Fibroblast of upper back skin (primary cell): Measurements from ENCODE around the gene SHE.

Experiments
- DNase-seq: peaks from one replicate; pipeline ENCODE4 v3.0.0-alpha.2; 2013

The SHE gene

DNA sequence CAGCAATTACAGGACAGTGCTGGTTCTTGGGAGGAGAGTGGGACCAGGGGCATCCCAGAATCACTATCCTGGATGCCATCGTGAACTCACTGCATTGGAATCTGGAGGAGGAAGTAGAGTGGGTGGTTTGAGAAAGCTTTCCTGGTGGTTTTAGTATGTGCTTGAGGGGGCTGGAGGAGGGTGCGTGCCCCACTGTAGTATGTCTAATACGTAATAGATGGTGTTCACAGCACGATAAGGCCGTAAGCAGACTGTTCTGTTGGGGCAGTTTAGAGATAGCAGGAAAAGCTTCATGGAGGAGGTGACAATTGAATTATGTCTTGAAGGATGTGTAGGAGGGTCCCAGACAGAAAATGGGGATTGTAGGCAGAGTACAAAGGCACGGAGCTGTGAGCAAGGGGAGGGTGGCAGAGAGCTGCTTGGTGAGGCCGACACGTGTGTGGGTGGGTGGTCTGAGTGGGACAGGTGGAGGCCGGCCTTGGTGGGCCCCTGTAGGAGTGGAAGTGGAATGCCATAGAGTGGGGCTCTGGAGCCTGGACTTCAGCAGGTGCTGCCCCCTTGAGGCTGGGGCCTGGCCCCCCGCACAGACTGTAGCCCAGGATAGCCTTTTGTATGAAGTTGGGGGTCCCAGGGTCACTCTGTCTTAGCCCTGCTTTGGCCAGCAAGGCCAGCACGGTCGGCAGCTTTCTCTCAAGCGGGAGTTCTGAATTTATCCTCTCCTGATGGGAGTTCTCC is 60.0 kb downstream of the SHE start:
- DNase-seq: peak; percentile 40

DNA sequence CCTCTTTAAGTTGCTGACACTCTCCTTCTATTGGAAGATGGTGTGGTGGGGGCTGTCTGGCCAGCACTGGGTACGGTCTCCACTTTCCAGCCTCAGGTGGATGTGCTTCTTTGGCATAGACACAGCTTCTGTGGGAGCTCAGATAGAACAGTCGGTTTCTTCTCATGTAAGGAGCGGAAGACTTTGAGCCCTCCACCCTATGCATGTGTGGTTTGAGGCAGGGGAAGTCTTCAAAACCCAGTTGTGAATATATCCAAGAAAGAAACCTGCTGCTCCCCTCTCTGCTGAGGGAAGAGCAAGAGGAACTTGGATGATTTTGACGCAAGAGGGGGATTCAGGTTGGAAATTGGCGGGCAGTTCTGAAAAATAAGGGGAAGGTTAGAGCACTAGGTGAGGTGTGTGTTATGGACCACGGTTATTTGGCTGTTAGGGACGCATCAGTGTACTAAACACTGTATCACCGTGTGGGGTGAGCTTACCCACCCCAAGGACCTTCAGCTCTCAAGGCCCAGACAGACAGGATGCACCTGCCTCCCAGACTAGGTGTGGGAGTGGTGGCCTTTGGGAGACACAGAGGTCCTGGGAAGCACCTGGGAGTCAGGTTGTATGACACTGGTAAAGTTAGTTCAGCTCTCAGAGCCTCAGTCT is 60.8 kb downstream of the SHE start:
- DNase-seq: no peak

DNA sequence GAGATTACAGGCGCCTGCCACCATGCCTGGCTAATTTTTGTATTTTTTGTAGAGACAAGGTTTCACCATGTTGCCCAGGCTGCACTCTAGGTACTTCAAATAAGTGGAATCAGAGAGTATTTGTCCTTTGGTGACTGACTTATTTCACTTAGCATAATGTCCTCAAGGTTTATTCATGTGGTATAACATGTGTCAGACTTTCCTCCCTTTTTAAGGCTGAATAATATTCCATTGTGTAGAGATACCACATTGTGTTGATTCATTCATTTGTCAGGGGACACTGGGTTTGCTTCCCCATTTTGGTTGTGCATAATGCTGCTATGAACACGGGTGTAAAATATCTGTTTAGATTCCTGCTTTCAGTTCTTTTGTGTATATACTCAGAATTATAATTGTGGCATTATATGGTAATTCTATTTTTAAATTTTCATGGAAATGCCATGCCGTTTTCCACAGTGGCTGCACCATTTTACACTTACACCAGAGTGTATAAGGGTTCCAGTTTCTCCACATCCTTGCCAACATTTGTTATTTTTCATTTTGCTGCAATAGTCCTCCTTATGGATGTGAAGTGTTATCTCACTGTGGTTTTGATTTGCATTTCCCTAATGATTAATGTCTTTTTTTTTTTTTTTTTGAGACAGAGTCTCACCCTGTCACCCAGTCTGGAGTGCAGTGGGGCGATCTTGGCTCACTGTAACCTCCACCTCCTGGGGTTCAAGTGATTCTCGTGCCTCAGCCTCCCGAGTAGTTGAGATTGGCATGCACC is 62.0 kb downstream of the SHE start:
- DNase-seq: no peak

DNA sequence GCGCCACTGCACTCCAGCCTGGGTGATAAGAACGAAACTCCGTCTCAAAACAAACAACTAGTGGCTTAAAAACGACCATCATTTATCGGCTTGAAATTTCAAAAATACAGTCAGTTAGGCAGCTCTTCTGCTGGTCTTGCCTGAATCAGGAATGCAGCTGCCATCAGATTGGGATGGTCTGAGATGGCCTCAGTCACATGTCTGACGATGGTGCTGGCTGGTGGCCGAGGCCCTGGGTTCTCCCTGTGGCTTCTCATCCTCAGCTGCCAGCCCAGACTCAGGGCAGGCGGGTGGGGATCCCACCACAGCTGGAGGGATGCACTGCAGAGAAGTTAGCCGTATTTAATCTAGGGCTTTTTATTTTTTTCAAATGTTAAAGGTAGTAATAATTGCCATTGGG is 65.8 kb downstream of the SHE start:
- no peak for DNase-seq

DNA sequence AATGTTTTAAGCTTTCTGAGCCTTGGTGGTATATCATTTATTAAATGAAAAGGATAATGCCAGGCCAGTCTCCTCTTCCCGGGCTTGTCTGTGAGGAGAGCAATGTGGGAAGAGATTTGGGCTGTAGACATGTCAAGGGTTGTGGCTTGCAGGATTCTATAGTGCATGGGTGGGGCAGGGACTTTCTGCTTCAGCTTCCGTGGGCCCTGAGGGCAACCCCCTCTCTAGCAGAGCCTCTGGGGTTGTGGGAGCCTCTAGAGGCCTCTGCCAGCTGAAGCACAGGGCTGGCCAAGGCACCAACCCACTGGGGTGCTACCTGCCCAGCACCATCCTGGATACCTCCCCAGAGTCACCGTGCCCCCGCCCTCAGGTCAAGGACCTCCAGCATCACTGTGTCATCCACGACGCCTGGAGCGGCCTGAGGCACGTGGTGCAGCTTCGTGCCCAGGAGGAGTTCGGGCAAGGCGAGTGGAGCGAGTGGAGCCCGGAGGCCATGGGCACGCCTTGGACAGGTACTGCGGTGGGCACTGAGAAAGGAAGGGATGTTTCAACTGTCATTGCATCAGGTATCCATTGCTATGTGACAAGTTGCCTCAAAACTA is 66.5 kb downstream of the SHE start:
- DNase-seq: no peak

DNA sequence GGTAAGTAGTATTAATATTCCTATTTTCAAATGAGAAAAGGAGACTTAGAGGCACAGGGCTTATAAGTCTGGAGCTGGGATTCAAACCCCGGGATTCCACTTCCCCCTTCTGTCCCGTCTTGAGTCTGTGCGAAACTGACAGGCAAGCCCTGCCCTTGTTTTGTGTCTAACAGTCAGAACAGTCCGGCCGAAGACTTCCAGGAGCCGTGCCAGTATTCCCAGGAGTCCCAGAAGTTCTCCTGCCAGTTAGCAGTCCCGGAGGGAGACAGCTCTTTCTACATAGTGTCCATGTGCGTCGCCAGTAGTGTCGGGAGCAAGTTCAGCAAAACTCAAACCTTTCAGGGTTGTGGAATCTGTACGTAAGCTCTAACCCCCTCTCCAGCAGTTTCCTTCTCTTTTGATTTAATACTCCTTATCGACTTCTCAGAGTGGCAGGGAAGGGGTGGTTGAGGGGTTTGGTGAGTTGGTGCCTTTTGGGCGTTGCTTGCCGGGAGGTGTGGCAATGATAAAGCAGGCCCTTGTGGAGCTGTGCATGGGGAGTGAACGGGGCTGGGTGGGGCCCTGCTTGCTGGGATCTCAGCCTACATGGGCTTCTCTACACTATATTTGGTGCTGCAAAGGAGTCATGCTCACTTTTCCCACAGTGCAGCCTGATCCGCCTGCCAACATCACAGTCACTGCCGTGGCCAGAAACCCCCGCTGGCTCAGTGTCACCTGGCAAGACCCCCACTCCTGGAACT is 67.7 kb downstream of the SHE start:
- peak; percentile 55 for DNase-seq

DNA sequence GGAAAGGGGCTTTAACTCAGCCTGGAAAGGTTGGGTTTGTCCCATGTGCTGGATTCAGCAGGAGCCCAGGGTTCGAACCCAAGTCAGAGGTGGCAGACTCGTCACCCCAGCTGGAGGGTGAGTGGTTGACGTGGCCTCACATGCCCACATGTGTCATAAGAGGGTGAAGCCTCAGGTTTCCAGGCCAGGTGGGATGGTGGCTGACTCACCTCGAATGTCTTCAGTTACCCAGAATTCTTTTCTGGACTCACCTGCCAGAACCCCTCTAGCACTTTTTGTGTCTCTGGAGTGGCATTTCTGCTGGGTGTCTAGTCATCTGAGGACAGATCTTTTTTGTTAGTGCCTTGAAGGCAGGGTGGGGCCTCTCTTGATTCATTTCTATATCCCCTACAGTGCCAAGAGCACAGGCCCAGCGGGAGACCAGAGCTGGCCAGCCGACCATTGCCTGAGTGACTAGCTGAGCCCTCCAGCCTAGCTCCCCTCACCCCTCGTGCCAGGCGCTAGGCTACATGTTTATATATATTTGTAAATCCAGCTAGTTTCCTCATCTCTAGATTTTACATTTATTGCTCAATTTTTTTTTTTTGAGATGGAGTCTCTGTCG is 68.9 kb downstream of the SHE start:
- DNase-seq: no peak

DNA sequence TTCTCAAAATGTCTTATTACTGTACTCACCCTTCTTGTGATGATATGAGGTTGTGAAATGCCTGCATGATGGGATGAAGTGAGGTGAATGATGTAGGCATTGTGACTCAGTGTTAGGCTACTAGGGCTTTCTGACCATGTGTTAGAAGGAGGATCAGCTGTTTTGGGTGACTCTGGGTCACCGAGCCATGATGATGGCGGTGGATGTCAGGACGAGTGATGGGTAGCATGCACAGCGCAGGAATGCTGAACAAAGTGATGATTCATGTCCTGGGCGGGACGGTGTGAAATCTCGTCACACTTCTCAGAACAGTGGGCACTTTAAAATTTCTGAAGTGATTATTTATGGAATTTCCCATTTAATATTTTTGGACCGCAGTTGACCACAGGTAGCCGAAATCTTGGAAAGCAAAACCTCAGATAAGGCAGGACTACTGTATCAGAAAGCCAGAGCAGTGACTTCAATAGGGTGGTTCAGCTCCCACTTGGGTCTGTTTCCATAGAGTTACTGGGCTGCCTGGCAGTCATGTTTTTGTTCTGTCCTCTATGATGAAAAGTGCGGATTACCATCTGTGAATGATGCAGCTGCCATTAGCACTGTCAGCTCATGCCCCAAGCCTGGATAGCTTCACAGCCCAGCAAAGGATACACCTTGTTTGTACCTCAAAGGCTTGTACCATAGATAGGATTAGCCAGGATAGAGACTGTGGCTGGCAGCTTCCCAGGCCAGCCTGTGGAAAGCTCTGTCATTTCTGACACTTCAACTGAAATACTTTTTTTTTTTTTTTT is 70.4 kb downstream of the SHE start:
- DNase-seq: peak; percentile 92

DNA sequence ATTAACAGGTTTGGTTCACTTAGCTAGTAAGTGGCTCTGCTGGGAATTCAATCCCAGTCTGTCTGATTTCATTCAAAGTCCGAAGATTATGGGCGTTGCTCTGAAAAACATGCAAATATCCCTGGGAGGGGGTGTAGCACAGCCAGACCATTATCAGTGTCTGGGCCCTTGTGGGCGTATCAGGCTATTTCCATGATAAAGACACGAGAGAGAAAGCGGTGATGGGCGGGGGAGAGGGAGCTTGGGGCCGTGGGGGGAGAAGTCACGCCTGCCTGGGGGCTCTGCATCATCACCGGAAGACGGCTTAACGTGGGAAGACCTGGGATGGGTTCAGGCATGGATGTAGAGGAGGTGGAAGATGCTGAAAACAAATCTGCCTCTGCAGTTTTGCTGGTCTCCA is 71.3 kb downstream of the SHE start:
- no peak for DNase-seq

DNA sequence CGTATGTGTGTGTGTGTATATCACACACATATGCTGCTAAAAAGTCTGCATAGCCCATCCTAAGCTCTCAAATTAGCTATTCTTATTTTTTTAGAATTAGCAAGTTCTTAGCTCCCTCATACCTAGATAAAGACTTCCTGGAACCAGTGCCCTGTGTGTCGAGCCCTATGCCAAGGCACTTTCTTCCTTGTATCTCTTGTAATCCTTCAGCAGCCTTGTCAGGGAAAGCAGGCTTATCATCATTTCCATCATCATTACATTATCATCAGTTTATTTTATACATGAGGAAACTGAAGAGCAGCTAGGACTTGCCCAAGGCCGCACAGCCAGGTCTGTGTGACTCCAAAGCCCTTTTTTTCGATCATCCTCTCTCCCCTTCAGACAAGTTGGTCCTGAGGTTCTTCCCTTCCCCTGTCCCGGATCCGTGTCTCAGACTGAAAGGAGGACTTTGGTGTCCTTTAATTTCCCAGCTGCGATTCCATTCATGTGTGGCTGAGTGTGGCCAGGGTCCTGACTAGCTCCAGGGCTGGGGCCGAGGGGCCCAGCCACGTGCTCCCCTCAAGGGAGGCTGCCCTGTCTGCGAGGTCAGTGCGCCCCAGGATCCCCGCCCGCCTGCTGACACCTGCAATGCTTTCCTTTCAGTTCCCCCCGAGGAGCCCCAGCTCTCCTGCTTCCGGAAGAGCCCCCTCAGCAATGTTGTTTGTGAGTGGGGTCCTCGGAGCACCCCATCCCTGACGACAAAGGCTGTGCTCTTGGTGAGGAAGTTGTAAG is 72.2 kb downstream of the SHE start:
- DNase-seq: no peak
